K562 (cell line): ENCODE results near the gene STX18. TPM values are rescaled to one million over a fixed set of nuclear protein-coding genes. Genes with fewer than 3 reads are reported as not detected.

ENCODE experiments used
- ATAC-seq: fragments of 200-7000 bp; cut with Tn5 transposase; 3 replicates; pipeline ENCODE4 v1.9.1; 2020; ENCODE audit warnings: moderate library complexity
- BruUV-seq: library from RNA; stranded (reverse); fragments of 400-500 nt; replicated peaks from 2 replicates; lab custom pipeline; 2021; lab: Mats Ljungman, UMichigan
- CTCF ChIA-PET: fragments of 300-600 bp; formaldehyde crosslinking; extraction: SDS; loops from one replicate; lab custom pipeline; 2021; ENCODE audit warnings: low intra/inter-chr PET ratio; lab: Yijun Ruan, JAX
- POLR2A ChIA-PET: fragments of 300-600, 350-650 bp; sonication (Branson Sonifier 250); formaldehyde crosslinking; extraction: SDS; loops from one replicate; lab custom pipeline; 2021; ENCODE audit warnings: antibody characterized with exemption, inconsistent platforms; lab: Yijun Ruan, JAX
- DNase-seq, 4 experiments: peaks; one replicate each; pipeline versions ENCODE4 v3.0.0 to v3.0.0-alpha.2; 2011 to 2018; ENCODE audit warnings: low spot score in 3 of 4, mixed read lengths in 3 of 4; ENCODE audit errors: extremely low read depth in 1 of 4
- FAIRE-seq: peaks from 2 replicates; lab custom pipeline; 2011; peaks lifted over from hg19 to GRCh38; lab: Jason Lieb, UNC
- H2AFZ ChIP-seq: 2 replicates; pipeline ENCODE4 v1.6.0; 2011; ENCODE audit warnings: low read depth, low read length, control low read depth, inconsistent platforms
- H3K27ac ChIP-seq: fragments of 200-600 bp; 3 replicates; pipeline ENCODE4 v1.8.0; 2011; ENCODE audit warnings: low read depth, mild to moderate bottlenecking, control low read depth, inconsistent platforms, low read length, moderate library complexity, mixed read lengths; ENCODE audit errors: extremely low read depth
- H3K27me3 ChIP-seq, 2 experiments: fragments of 300-600 bp in 1 of 2; 2 replicates in 1 of 2; 3 replicates in 1 of 2; pipeline versions ENCODE4 v1.6.0 to v1.8.0; 2011; ENCODE audit warnings: inconsistent platforms in 2 of 2, low read length in 2 of 2, mild to moderate bottlenecking in 1 of 2, mixed read lengths in 1 of 2, moderate library complexity in 1 of 2; ENCODE audit not compliant: control insufficient read depth in 2 of 2, insufficient read depth in 2 of 2
- H3K36me3 ChIP-seq: fragments of 300-600 bp; 3 replicates; pipeline ENCODE4 v1.8.0; 2011; ENCODE audit warnings: mild to moderate bottlenecking, low read length, inconsistent platforms; ENCODE audit not compliant: control insufficient read depth, insufficient read depth
- H3K4me1 ChIP-seq, 2 experiments: fragments of 200-600 bp in 1 of 2; replicated peaks in 1 of 2; 2 replicates in 1 of 2; 3 replicates in 1 of 2; pipeline versions ENCODE4 v1.5.1 to v1.8.0; 2011; ENCODE audit warnings: inconsistent platforms in 2 of 2, low read length in 2 of 2, mild to moderate bottlenecking in 1 of 2, mixed read lengths in 1 of 2, moderate library complexity in 1 of 2; ENCODE audit not compliant: control insufficient read depth in 2 of 2, insufficient read depth in 2 of 2
- H3K4me2 ChIP-seq: 2 replicates; pipeline ENCODE4 v1.6.1; 2011; ENCODE audit warnings: low read length, control low read depth, inconsistent platforms, mixed read lengths; ENCODE audit not compliant: insufficient read depth
- H3K4me3 ChIP-seq: fragments of 200-600 bp; sonication (generic), shearing (Covaris generic); 2 replicates; pipeline ENCODE4 v1.5.1; 2016; ENCODE audit warnings: control low read depth, inconsistent platforms
- H3K79me2 ChIP-seq: fragments of 200-600 bp; 3 replicates; pipeline ENCODE4 v1.8.0; 2011; ENCODE audit warnings: low read length, inconsistent platforms; ENCODE audit not compliant: control insufficient read depth, insufficient read depth
- H3K9ac ChIP-seq, 2 experiments: 2 replicates each; pipeline versions ENCODE4 v1.6.0 to v1.6.1; 2011; ENCODE audit warnings: low read depth in 2 of 2, low read length in 2 of 2, control low read depth in 1 of 2, inconsistent platforms in 1 of 2, mild to moderate bottlenecking in 1 of 2, mixed read lengths in 1 of 2; ENCODE audit not compliant: insufficient read depth in 1 of 2
- H3K9me1 ChIP-seq: one replicate; pipeline ENCODE4 v1.6.0; 2011; ENCODE audit warnings: inconsistent platforms, mild to moderate bottlenecking, low read length, moderate library complexity; ENCODE audit not compliant: control insufficient read depth, insufficient read depth
- H3K9me3 ChIP-seq: replicated peaks from 2 replicates; pipeline ENCODE4 v1.5.1; 2011; ENCODE audit warnings: low read depth, low read length, inconsistent platforms; ENCODE audit not compliant: control insufficient read depth, insufficient read depth
- H4K20me1 ChIP-seq: replicated peaks from 2 replicates; pipeline ENCODE4 v1.6.1; 2011; ENCODE audit warnings: low read length, inconsistent platforms, mixed read lengths; ENCODE audit not compliant: control insufficient read depth, insufficient read depth
- ATF3 ChIP-seq, 2 experiments: fragments of 450-650 bp in 1 of 2; sonication (generic) in 1 of 2; formaldehyde crosslinking in 1 of 2; IDR thresholded peaks in 1 of 2; conservative IDR thresholded peaks in 1 of 2; 2 replicates each; pipeline versions ENCODE4 v1.6.1 to v1.8.1; 2016 to 2023; ENCODE audit warnings: mild to moderate bottlenecking in 2 of 2, moderate library complexity in 2 of 2, inconsistent platforms in 1 of 2, missing genetic modification reagents in 1 of 2
- CBX2 ChIP-seq: fragments of 200-600 bp; sonication (generic); IDR thresholded peaks from one replicate; pipeline ENCODE4 v1.6.1; 2012; ENCODE audit warnings: mild to moderate bottlenecking, low read length, inconsistent platforms; ENCODE audit not compliant: insufficient read depth, poor library complexity, severe bottlenecking
- CREM ChIP-seq: IDR thresholded peaks from 2 replicates; pipeline ENCODE4 v1.6.1; 2014; ENCODE audit warnings: antibody characterized with exemption, low read depth
- CTCFL ChIP-seq: IDR thresholded peaks from 2 replicates; pipeline ENCODE4 v1.6.1; 2011; ENCODE audit warnings: borderline replicate concordance, low read depth, mild to moderate bottlenecking, moderate library complexity, low read length; ENCODE audit not compliant: insufficient read depth, poor library complexity, severe bottlenecking
- HDGF ChIP-seq: fragments of 450-650 bp; IDR thresholded peaks from 2 replicates; pipeline ENCODE4 v1.6.1; 2016
- HNRNPH1 ChIP-seq: fragments of 200-400 bp; formaldehyde crosslinking; optimal IDR thresholded peaks from 2 replicates; pipeline ENCODE3; 2017; ENCODE audit warnings: low read depth, mild to moderate bottlenecking, low read length, moderate library complexity
- KLF16 ChIP-seq: IDR thresholded peaks from 2 replicates; pipeline ENCODE4 v1.6.1; 2016; ENCODE audit warnings: antibody characterized with exemption
- MTA2 ChIP-seq: fragments of 450-650 bp; IDR thresholded peaks from 2 replicates; pipeline ENCODE4 v1.6.1; 2016; ENCODE audit warnings: low read depth
- MYC ChIP-seq, 2 experiments: fragments of 250-450 bp in 1 of 2; sonication (Bioruptor Pico) in 1 of 2; IDR thresholded peaks; 2 replicates each; pipeline versions ENCODE4 v1.5.1 to v1.6.1; 2012 to 2021; ENCODE audit warnings: low read depth in 2 of 2, borderline replicate concordance in 1 of 2, improper control_type of control experiment in 1 of 2, low read length in 1 of 2, mild to moderate bottlenecking in 1 of 2, moderate library complexity in 1 of 2
- RCOR1 ChIP-seq, 2 experiments: IDR thresholded peaks; 2 replicates each; pipeline ENCODE4 v1.6.1; 2012; ENCODE audit warnings: low read depth in 2 of 2, low read length in 2 of 2, borderline replicate concordance in 1 of 2, improper control_type of control experiment in 1 of 2
- RUNX1 ChIP-seq: sonication (generic); IDR thresholded peaks from 2 replicates; pipeline ENCODE4 v1.6.1; 2016; ENCODE audit warnings: antibody characterized with exemption, low read depth
- STAT6 ChIP-seq: sonication (generic); formaldehyde crosslinking; IDR thresholded peaks from 2 replicates; pipeline ENCODE4 v1.8.1; 2023; ENCODE audit warnings: mild to moderate bottlenecking, missing genetic modification reagents
- TFAM ChIP-seq: fragments of 250-450 bp; sonication (Bioruptor Pico); conservative IDR thresholded peaks from 2 replicates; pipeline ENCODE4 v1.5.0; 2021; ENCODE audit warnings: mild to moderate bottlenecking, moderate library complexity
- THRAP3 ChIP-seq: fragments of 450-650 bp; IDR thresholded peaks from 2 replicates; pipeline ENCODE4 v1.6.1; 2016; ENCODE audit warnings: mild to moderate bottlenecking, inconsistent platforms, borderline replicate concordance
- ZEB2 ChIP-seq: fragments of 450-650 bp; IDR thresholded peaks from 2 replicates; pipeline ENCODE4 v1.6.1; 2016
- ZNF408 ChIP-seq: fragments of 250-450 bp; sonication (Bioruptor Pico); IDR thresholded peaks from 2 replicates; pipeline ENCODE4 v1.4.0; 2020; ENCODE audit warnings: low read depth, mild to moderate bottlenecking, moderate library complexity
- WGBS: fragments of 100-300 bp; shearing (Covaris generic); methylation state at CpG from one replicate; pipeline ENCODE4 v1.1.6; 2016; ENCODE audit warnings: low coverage, mixed read lengths; ENCODE audit not compliant: insufficient coverage; ENCODE audit errors: missing lambda C conversion rate; 5-methylcytosine and 5-hydroxymethylcytosine counted together
- in situ Hi-C: fragments of 300-500 bp; cut with MboI; formaldehyde crosslinking; loops from 4 replicates; pipeline ENCODE4 v1.15.0; 2018; ENCODE audit warnings: inconsistent platforms, mixed read lengths
- intact Hi-C: fragments of 100-400 bp; cut with micrococcal nuclease; formaldehyde crosslinking; loops from 2 replicates; pipeline ENCODE4 v1.14.2; 2022
- polyA plus RNA-seq, 8 experiments: library from polyadenylated mRNA; depleted of rRNA in 4 of 8; stranded (reverse) in 5 of 8; unstranded in 3 of 8; fragments of >200 nt; fragmentation: Nextera tagmentation in 2 of 8; fragmentation: Illumina TruSeq in 1 of 8; extraction: Ambion mirVana in 2 of 8; extraction: Trizol in 1 of 8; gene quantifications; 2 replicates each; pipeline versions ENCODE4 v1.2.1 to v1.2.3, GENCODE V29; 2011 to 2014; ENCODE audit warnings: inconsistent platforms in 1 of 8, missing spikeins in 1 of 8
- total RNA-seq, 7 experiments: library from RNA; depleted of rRNA in 6 of 7; stranded (reverse); fragments of >200 nt in 6 of 7; fragmentation: Illumina TruSeq in 2 of 7; extraction: Trizol in 2 of 7; gene quantifications; 2 replicates each; pipeline versions ENCODE4 v1.2.1 to v1.2.3, GENCODE V29; 2011 to 2021; ENCODE audit warnings: low replicate concordance in 1 of 7

Gene STX18
- total and polyA plus RNA-seq, 9 of the 15 experiments (the other 6 are each of a cell fraction or from before 2014, with no cell fraction given): 6.2 to 41.7 (median 22.7) TPM

GRCh38 chr4:4425696-4426095 is 116.2 kb downstream of the STX18 start:
- DNase-seq (no peak), FAIRE-seq (no peak), ATAC-seq (no peak)
- Histone ChIP-seq H3K4me2 (no peak overlapping the region), H3K9ac (no peak overlapping the region; a peak in 1 of 4 replicates), H2AFZ (no peak overlapping the region), H4K20me1 (no peaks in the 10 kb centered on the region; the same call in 1 of the 2 replicates), H3K36me3 (peaks cover 20% of the 10 kb centered on the region; the same call in 1 of the 3 replicates), H3K79me2 (no peaks in the 10 kb centered on the region), H3K4me1 (no peaks in the 10 kb centered on the region), H3K4me3 (no peak overlapping the region), H3K27ac (no peak overlapping the region), H3K9me3 (no peaks in the 10 kb centered on the region), H3K9me1 (no peaks in the 10 kb centered on the region), H3K27me3 (no peaks in the 10 kb centered on the region)
- intact Hi-C loops (no loop called here), in situ Hi-C loops (no loop called here)
- TF ChIP-seq CBX2: no peak
- TF ChIP-seq TFAM (CRISPR knock-in tag): no peak
- no peak for TF ChIP-seq HDGF
- no peak for TF ChIP-seq KLF16
- TF ChIP-seq MTA2: no peak
- TF ChIP-seq THRAP3: no peak
- no peak for TF ChIP-seq MYC (IDR thresholded peaks at IDR 0.05; ENCODE audit: low read depth, low read length)
- TF ChIP-seq MYC (CRISPR knock-in tag; IDR thresholded peaks at IDR 0.05; ENCODE audit: borderline replicate concordance, low read depth): no peak
- TF ChIP-seq ATF3 (IDR thresholded peaks at IDR 0.05): no peak
- no peak for TF ChIP-seq ATF3 (CRISPR knock-in tag; conservative IDR thresholded peaks at IDR 0.05)
- no peak for TF ChIP-seq CREM
- TF ChIP-seq RUNX1: no peak
- no peak for TF ChIP-seq CTCFL
- TF ChIP-seq HNRNPH1: no peak
- TF ChIP-seq RCOR1 (IDR thresholded peaks at IDR 0.05; ENCODE audit: borderline replicate concordance in 1 of 2, low read depth in 2 of 2, low read length in 2 of 2): no peak
- TF ChIP-seq ZNF408 (CRISPR knock-in tag): no peak
- no peak for TF ChIP-seq ZEB2
- no peak for TF ChIP-seq STAT6 (CRISPR knock-in tag)
- BruUV-seq: no TSS peak
- 83% methylated on average over 6 of the region's 7 CpGs for WGBS
- POLR2A ChIA-PET: interaction anchor here (0.7 to 2.0 kb wide), 4 partner anchors 8 to 32 kb away, joined by 3 to 5 read pairs (median 3); no protein-coding TSS in a partner anchor
- CTCF ChIA-PET: no interaction called here
